ENCODE measurements around the gene FMN2.

The FMN2 gene

DNA sequence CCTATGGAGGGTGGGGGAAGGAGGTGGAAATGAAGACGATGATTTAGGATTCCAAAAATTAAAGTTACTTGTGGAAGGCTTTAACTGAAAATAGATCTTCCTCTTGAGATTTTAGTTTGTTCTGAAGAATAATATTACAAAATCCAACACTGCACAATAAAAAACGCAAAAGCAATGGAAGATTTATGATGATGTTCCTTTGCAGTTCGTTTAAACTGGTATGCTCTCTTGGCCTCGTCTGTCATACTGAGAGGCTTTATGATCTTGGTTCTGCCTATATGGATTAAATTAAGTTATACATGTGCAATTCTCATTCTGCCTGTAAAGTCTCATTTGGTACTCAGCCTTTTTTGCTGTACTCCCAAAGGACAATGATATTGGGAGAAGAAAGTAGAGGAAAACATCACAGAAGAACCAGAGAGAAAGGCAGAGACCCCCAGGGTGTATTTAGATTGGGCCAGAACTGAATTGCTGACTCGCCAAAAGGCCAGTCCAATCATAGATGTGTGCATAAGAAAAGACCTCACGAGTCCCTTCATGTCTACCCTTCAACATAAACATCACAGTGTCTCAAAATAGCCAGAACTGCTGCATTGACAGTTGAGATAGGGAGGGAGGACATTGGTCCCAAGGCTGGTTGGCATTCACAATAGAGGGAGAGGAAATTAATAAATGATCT, 331.7 kb downstream of the FMN2 start:
- ChIA-PET POLR2A (no interaction called here), CTCF (interaction anchor here (0.9 kb wide), 1 partner anchor 46 kb away, joined by 3 read pairs; no protein-coding TSS in a partner anchor)
- no peak for TF ChIP-seq ZNF169 (tag by site-specific recombination; IDR thresholded peaks at IDR 0.05)
- no peak for TF ChIP-seq ZNF837 (tag by site-specific recombination; IDR thresholded peaks at IDR 0.05)
- TF ChIP-seq, protein P1, sequence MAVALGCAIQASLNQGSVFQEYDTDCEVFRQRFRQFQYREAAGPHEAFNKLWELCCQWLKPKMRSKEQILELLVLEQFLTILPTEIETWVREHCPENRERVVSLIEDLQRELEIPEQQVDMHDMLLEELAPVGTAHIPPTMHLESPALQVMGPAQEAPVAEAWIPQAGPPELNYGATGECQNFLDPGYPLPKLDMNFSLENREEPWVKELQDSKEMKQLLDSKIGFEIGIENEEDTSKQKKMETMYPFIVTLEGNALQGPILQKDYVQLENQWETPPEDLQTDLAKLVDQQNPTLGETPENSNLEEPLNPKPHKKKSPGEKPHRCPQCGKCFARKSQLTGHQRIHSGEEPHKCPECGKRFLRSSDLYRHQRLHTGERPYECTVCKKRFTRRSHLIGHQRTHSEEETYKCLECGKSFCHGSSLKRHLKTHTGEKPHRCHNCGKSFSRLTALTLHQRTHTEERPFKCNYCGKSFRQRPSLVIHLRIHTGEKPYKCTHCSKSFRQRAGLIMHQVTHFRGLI (tag by site-specific recombination; IDR thresholded peaks at IDR 0.05): no peak
- TF ChIP-seq, protein P2, sequence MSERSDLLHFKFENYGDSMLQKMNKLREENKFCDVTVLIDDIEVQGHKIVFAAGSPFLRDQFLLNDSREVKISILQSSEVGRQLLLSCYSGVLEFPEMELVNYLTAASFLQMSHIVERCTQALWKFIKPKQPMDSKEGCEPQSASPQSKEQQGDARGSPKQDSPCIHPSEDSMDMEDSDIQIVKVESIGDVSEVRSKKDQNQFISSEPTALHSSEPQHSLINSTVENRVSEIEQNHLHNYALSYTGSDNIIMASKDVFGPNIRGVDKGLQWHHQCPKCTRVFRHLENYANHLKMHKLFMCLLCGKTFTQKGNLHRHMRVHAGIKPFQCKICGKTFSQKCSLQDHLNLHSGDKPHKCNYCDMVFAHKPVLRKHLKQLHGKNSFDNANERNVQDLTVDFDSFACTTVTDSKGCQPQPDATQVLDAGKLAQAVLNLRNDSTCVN (tag by site-specific recombination; optimal IDR thresholded peaks at IDR 0.05): no peak
- no peak for TF ChIP-seq KLF1 (tag by site-specific recombination; IDR thresholded peaks at IDR 0.05)
- no peak for TF ChIP-seq ZNF433 (tag by site-specific recombination; IDR thresholded peaks at IDR 0.05; ENCODE audit: low read depth)
- TF ChIP-seq ZNF548 (tag by site-specific recombination; IDR thresholded peaks at IDR 0.05): no peak
- TF ChIP-seq, protein P3, sequence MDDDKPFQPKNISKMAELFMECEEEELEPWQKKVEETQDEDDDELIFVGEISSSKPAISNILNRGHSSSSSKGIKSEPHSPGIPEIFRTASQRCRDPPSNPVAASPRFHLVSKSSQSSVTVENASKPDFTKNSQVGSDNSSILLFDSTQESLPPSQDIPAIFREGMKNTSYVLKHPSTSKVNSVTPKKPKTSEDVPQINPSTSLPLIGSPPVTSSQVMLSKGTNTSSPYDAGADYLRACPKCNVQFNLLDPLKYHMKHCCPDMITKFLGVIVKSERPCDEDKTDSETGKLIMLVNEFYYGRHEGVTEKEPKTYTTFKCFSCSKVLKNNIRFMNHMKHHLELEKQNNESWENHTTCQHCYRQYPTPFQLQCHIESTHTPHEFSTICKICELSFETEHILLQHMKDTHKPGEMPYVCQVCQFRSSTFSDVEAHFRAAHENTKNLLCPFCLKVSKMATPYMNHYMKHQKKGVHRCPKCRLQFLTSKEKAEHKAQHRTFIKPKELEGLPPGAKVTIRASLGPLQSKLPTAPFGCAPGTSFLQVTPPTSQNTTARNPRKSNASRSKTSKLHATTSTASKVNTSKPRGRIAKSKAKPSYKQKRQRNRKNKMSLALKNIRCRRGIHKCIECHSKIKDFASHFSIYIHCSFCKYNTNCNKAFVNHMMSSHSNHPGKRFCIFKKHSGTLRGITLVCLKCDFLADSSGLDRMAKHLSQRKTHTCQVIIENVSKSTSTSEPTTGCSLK (tag by site-specific recombination; IDR thresholded peaks at IDR 0.05): no peak
- TF ChIP-seq, protein P4, sequence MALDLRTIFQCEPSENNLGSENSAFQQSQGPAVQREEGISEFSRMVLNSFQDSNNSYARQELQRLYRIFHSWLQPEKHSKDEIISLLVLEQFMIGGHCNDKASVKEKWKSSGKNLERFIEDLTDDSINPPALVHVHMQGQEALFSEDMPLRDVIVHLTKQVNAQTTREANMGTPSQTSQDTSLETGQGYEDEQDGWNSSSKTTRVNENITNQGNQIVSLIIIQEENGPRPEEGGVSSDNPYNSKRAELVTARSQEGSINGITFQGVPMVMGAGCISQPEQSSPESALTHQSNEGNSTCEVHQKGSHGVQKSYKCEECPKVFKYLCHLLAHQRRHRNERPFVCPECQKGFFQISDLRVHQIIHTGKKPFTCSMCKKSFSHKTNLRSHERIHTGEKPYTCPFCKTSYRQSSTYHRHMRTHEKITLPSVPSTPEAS (tag by site-specific recombination; IDR thresholded peaks at IDR 0.05): no peak
- TF ChIP-seq SP7 (tag by site-specific recombination; IDR thresholded peaks at IDR 0.05): no peak
- TF ChIP-seq ZNF16 (tag by site-specific recombination; IDR thresholded peaks at IDR 0.05; ENCODE audit: low read depth): no peak
- TF ChIP-seq, protein P5, sequence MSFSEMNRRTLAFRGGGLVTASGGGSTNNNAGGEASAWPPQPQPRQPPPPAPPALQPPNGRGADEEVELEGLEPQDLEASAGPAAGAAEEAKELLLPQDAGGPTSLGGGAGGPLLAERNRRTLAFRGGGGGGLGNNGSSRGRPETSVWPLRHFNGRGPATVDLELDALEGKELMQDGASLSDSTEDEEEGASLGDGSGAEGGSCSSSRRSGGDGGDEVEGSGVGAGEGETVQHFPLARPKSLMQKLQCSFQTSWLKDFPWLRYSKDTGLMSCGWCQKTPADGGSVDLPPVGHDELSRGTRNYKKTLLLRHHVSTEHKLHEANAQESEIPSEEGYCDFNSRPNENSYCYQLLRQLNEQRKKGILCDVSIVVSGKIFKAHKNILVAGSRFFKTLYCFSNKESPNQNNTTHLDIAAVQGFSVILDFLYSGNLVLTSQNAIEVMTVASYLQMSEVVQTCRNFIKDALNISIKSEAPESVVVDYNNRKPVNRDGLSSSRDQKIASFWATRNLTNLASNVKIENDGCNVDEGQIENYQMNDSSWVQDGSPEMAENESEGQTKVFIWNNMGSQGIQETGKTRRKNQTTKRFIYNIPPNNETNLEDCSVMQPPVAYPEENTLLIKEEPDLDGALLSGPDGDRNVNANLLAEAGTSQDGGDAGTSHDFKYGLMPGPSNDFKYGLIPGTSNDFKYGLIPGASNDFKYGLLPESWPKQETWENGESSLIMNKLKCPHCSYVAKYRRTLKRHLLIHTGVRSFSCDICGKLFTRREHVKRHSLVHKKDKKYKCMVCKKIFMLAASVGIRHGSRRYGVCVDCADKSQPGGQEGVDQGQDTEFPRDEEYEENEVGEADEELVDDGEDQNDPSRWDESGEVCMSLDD (tag by site-specific recombination; IDR thresholded peaks at IDR 0.05): no peak
- Histone ChIP-seq H3K27ac (ENCODE audit: extremely low read depth, low read depth, low read length) (no peak overlapping the region), H3K36me3 (ENCODE audit: control insufficient read depth in 2 of 2, insufficient read depth in 1 of 2, low read length in 2 of 2) (no peaks in the 10 kb centered on the region), H3K9me3 (ENCODE audit: control insufficient read depth, insufficient read depth, low read depth, low read length) (no peaks in the 10 kb centered on the region), H3K4me1 (ENCODE audit: control insufficient read depth, insufficient read depth, low read length) (no peaks in the 10 kb centered on the region; the same call in 1 of the 2 replicates), H3K4me3 (ENCODE audit: low read depth, low read length) (no peak overlapping the region)

DNA sequence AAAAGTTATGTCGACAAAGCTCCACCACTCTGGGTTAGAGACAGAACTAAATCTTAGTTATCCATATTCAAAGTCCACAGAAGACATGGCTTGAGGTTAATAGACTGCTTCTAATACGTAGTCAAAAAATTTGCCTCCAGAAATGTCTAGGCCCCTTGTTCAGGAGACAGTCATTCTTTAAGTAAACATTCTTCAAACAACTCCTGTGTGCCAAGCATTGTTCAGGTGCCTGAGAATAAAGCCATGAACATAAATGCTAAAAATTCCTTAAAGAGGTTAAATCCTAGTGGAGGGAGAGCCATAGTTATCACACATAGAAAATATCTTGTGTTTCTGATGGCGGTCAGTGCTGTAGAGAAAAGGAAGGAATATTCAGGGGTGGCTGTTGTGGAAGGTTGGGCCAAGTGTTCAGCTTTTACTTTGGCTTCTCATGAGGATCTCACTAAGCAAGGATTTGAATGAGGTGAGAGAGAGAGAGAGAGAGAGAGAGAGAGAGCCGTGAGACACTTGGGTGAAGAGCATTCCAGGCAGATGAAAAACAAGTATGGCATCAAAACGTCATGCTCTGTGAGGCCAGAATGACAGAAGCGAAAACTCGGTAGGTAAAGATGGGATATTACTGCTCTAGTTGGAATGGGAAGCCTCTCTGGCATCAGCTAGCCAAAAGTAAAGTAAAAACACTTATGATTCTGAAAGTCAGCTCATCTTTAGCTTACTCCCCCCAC, 333.2 kb downstream of the FMN2 start:
- CTCF ChIA-PET: no interaction called here

More for the DNA sequence above, 333.2 kb downstream of the FMN2 start:
- POLR2A ChIA-PET: no interaction called here
- Histone ChIP-seq H3K4me1 (ENCODE audit: control insufficient read depth, insufficient read depth, low read length) (no peaks in the 10 kb centered on the region; the same call in 1 of the 2 replicates), H3K36me3 (ENCODE audit: control insufficient read depth in 2 of 2, insufficient read depth in 1 of 2, low read length in 2 of 2) (no peaks in the 10 kb centered on the region), H3K27ac (ENCODE audit: extremely low read depth, low read depth, low read length) (no peak overlapping the region), H3K4me3 (ENCODE audit: low read depth, low read length) (no peak overlapping the region), H3K9me3 (ENCODE audit: control insufficient read depth, insufficient read depth, low read depth, low read length) (no peaks in the 10 kb centered on the region)
- TF ChIP-seq, protein P2 (tag by site-specific recombination; optimal IDR thresholded peaks at IDR 0.05): no peak
- peak; percentile 84 for TF ChIP-seq ZNF596 (tag by site-specific recombination; IDR thresholded peaks at IDR 0.05)
